Measurements from ENCODE around the gene B4GALT1.

The B4GALT1 gene

DNA sequence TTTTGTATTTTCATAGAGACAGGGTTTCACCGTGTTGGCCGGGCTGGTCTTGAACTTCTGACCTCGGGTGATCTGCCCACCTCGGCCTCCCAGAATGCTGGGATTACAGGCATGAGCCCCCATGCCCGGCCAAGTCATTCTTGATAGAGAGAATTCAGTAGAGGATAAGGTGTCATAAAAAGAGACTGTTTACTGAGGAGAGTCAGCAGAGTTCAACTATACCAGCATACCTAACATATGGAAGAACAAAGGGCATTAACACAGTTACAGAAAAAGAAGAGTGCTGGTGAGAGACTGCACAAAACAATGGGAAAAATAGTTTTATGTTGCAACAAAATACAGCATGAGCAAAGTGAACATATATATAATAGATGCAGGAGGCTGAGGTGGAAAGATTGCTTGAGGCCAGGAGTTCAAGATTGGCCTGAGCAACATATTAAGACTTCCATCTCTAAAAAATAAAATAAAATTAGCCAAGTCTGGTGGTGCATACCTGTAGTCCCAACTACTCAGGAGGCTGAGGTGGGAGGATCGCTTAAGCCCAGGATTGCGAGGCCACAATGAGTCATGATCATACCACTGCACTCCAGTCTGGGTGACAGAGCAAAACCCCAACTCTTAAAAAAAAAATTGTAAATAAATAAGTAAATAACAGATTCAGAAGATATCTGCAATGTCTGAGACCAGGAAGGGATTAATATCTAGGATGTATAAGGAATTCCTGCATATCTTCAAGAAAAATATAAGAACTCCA lies 19.5 kb downstream of the B4GALT1 start:
- Mint-ChIP-seq H3K36me3 (ENCODE audit: low read depth) (peaks cover 5% of the 10 kb centered on the region), H3K4me3 (no peak overlapping the region), H3K27me3 (ENCODE audit: low read depth, poor library complexity) (peaks cover 2% of the 10 kb centered on the region), H3K27ac (peak overlapping the region; percentile 1), H3K9me3 (no peaks in the 10 kb centered on the region), H3K4me1 (peaks cover 59% of the 10 kb centered on the region)
- TF ChIP-seq, protein P1, sequence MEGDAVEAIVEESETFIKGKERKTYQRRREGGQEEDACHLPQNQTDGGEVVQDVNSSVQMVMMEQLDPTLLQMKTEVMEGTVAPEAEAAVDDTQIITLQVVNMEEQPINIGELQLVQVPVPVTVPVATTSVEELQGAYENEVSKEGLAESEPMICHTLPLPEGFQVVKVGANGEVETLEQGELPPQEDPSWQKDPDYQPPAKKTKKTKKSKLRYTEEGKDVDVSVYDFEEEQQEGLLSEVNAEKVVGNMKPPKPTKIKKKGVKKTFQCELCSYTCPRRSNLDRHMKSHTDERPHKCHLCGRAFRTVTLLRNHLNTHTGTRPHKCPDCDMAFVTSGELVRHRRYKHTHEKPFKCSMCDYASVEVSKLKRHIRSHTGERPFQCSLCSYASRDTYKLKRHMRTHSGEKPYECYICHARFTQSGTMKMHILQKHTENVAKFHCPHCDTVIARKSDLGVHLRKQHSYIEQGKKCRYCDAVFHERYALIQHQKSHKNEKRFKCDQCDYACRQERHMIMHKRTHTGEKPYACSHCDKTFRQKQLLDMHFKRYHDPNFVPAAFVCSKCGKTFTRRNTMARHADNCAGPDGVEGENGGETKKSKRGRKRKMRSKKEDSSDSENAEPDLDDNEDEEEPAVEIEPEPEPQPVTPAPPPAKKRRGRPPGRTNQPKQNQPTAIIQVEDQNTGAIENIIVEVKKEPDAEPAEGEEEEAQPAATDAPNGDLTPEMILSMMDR (IDR thresholded peaks at IDR 0.05), result no peak
- no peak for DNase-seq

DNA sequence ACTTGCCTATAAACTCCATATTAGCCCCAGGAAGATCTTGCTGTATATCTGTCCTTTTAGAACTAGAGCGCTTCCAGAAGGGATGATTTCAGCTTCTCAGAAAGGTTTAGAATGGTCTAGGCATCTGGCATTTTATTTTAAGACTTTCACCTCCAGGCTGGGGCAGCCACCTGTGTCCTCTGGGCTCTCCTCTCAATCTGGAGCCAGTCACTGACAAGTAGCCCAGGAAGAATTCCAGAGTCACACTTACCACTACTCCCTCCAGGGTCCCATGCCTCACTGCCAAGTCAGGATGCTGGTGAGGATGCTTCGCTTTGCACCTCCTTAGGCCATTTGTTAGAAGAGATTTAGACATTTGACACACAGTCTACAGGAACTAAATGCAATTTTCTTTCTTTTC lies 20.8 kb downstream of the B4GALT1 start:
- H3K27me3 Mint-ChIP-seq (ENCODE audit: low read depth, poor library complexity), result peaks cover 2% of the 10 kb centered on the region
- H3K4me1 Mint-ChIP-seq, result peaks cover 67% of the 10 kb centered on the region
- TF ChIP-seq, protein P1 (IDR thresholded peaks at IDR 0.05), result no peak
- no peak for DNase-seq
- H3K4me3 Mint-ChIP-seq, result no peak overlapping the region
- H3K9me3 Mint-ChIP-seq, result no peaks in the 10 kb centered on the region
- H3K36me3 Mint-ChIP-seq (ENCODE audit: low read depth), result no peaks in the 10 kb centered on the region
- peak overlapping the region; percentile 83 for H3K27ac Mint-ChIP-seq

DNA sequence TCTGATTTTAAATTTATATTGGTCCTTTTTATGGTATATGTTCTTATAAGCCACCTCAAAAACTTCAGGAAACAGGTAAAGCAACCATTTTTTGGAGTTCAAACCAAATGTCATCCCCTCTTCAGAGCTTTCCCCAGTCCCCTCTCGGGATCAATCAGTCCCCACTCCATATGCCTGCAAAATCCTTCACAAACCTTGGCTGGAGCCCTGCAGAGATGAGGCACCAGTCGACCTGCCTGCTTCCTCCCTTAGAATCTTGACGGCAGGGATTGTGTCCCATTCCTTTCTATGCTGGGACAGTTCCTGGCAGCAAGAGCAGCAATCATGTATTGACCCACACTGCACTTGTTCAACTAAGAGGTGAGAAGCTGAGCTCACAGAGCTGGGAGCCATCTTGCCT lies 22.6 kb downstream of the B4GALT1 start:
- H3K9me3 Mint-ChIP-seq, result no peaks in the 10 kb centered on the region
- H3K36me3 Mint-ChIP-seq (ENCODE audit: low read depth), result no peaks in the 10 kb centered on the region
- no peak overlapping the region for H3K27ac Mint-ChIP-seq
- H3K4me1 Mint-ChIP-seq, result peaks cover 75% of the 10 kb centered on the region
- peaks cover 2% of the 10 kb centered on the region for H3K27me3 Mint-ChIP-seq (ENCODE audit: low read depth, poor library complexity)
- TF ChIP-seq, protein P1 (IDR thresholded peaks at IDR 0.05), result no peak
- DNase-seq, result no peak
- H3K4me3 Mint-ChIP-seq, result no peak overlapping the region

DNA sequence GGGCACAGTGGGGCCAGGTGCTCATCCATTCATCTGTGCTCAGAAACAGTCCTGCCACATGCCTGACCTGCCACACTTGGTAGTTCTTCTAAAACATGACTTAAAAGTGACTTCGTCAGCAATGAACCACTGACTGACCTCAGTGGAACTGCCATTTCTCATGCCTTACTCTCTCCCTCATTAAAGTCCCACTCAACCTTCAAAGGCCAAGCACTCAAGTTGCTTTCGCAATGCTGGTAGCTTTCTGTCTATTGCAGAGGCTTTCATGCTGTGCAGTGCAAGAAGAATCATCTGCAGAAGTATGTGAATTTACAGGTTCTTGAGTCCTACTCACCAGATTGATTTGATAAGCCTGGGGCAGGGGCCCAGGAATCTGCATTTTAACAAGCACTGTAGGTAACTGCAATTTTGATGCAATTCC lies 23.9 kb downstream of the B4GALT1 start:
- Mint-ChIP-seq H3K9me3 (no peaks in the 10 kb centered on the region), H3K27me3 (ENCODE audit: low read depth, poor library complexity) (peaks cover 2% of the 10 kb centered on the region), H3K36me3 (ENCODE audit: low read depth) (no peaks in the 10 kb centered on the region), H3K27ac (no peak overlapping the region), H3K4me1 (peaks cover 79% of the 10 kb centered on the region), H3K4me3 (no peak overlapping the region)
- TF ChIP-seq, protein P1 (IDR thresholded peaks at IDR 0.05), result no peak
- DNase-seq, result no peak

DNA sequence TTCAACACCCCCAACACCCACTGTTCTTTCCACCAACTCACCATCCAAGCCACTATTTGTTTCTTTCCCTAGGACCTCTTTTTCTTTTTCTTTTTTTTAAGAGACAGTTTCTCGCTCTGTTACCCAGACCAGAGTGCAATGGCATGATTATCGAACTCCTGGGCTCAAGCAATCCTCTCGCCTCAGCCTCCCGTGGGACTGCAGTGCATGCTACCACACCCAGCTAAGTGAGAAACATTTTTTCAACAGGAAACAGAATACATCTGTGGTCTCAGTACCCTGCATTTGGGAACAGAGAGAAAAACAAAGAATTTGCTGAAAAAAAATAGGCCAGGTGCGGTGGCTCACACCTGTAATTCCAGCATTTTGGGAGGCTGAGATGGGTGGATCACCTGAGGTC lies 24.6 kb downstream of the B4GALT1 start:
- TF ChIP-seq, protein P1 (IDR thresholded peaks at IDR 0.05), result no peak
- Mint-ChIP-seq H3K27ac (peak overlapping the region; percentile 71), H3K4me3 (no peak overlapping the region)

More for the DNA sequence above, 24.6 kb downstream of the B4GALT1 start:
- H3K27me3 Mint-ChIP-seq (ENCODE audit: low read depth, poor library complexity), result peaks cover 2% of the 10 kb centered on the region
- no peaks in the 10 kb centered on the region for H3K9me3 Mint-ChIP-seq
- no peak for DNase-seq
- H3K4me1 Mint-ChIP-seq, result peaks cover 77% of the 10 kb centered on the region
- H3K36me3 Mint-ChIP-seq (ENCODE audit: low read depth), result no peaks in the 10 kb centered on the region

Data from nephron progenitor cell (in vitro differentiated cells).